ENCODE measurements around the gene LPP. TPM values are rescaled to one million over a fixed set of nuclear protein-coding genes. Genes with fewer than 3 reads are reported as not detected.
A peak's percentile ranks its signal among the peaks of the same experiment; 100 is the strongest.

LPP gene
- polyA plus RNA-seq, 2 donors, result 10.5 to 12.9 TPM

GRCh38 chr3:188453431-188454384 lies 299.8 kb downstream of the LPP start:
- WGBS, 2 donors, result 87 to 91% methylated on average over 6 of the region's 6 CpGs
- H3K9me3 ChIP-seq (ENCODE audit: control insufficient read depth in 2 of 2, insufficient read depth in 1 of 2, low read depth in 1 of 2, low read length in 1 of 2), result no peaks in the 10 kb centered on the region

GRCh38 chr3:188455748-188456147 lies 301.8 kb downstream of the LPP start:
- no peak overlapping the region for H3K4me3 ChIP-seq (ENCODE audit: low read depth in 1 of 2, low read length in 2 of 2)
- WGBS, 2 donors, result 77 to 79% methylated on average over 4 of the region's 4 CpGs

More at GRCh38 chr3:188453431-188454384, 299.8 kb downstream of the LPP start:
- H3K4me3 ChIP-seq (ENCODE audit: low read depth in 1 of 2, low read length in 2 of 2), result no peak overlapping the region
- no peaks in the 10 kb centered on the region for H3K4me1 ChIP-seq (ENCODE audit: control insufficient read depth in 2 of 2, insufficient read depth in 2 of 2, low read length in 1 of 2)
- no peak overlapping the region for H3K27ac ChIP-seq (ENCODE audit: low read depth in 2 of 2, low read length in 1 of 2)
- H3K27me3 ChIP-seq (ENCODE audit: control insufficient read depth in 1 of 2, insufficient read depth in 2 of 2, low read length in 2 of 2), result no peaks in the 10 kb centered on the region
- no peaks in the 10 kb centered on the region for H3K36me3 ChIP-seq (ENCODE audit: control insufficient read depth in 2 of 2, insufficient read depth in 2 of 2, low read length in 1 of 2)

GRCh38 chr3:188458756-188459155 lies 304.8 kb downstream of the LPP start:
- no peaks in the 10 kb centered on the region for H3K9me3 ChIP-seq (ENCODE audit: control insufficient read depth in 2 of 2, insufficient read depth in 1 of 2, low read depth in 1 of 2, low read length in 1 of 2)
- whole genome bisulfite sequencing, 2 donors, result 55 to 64% methylated on average over 2 of the region's 2 CpGs
- no peak overlapping the region for H3K4me3 ChIP-seq (ENCODE audit: low read depth in 1 of 2, low read length in 2 of 2)
- no peaks in the 10 kb centered on the region for H3K27me3 ChIP-seq (ENCODE audit: control insufficient read depth in 1 of 2, insufficient read depth in 2 of 2, low read length in 2 of 2)
- H3K4me1 ChIP-seq (ENCODE audit: control insufficient read depth in 2 of 2, insufficient read depth in 2 of 2, low read length in 1 of 2), result no peaks in the 10 kb centered on the region
- no peak overlapping the region for H3K27ac ChIP-seq (ENCODE audit: low read depth in 2 of 2, low read length in 1 of 2)
- H3K36me3 ChIP-seq (ENCODE audit: control insufficient read depth in 2 of 2, insufficient read depth in 2 of 2, low read length in 1 of 2), result no peaks in the 10 kb centered on the region

More at GRCh38 chr3:188455748-188456147, 301.8 kb downstream of the LPP start:
- no peaks in the 10 kb centered on the region for H3K36me3 ChIP-seq (ENCODE audit: control insufficient read depth in 2 of 2, insufficient read depth in 2 of 2, low read length in 1 of 2)
- H3K27me3 ChIP-seq (ENCODE audit: control insufficient read depth in 1 of 2, insufficient read depth in 2 of 2, low read length in 2 of 2), result no peaks in the 10 kb centered on the region
- no peaks in the 10 kb centered on the region for H3K9me3 ChIP-seq (ENCODE audit: control insufficient read depth in 2 of 2, insufficient read depth in 1 of 2, low read depth in 1 of 2, low read length in 1 of 2)
- H3K4me1 ChIP-seq (ENCODE audit: control insufficient read depth in 2 of 2, insufficient read depth in 2 of 2, low read length in 1 of 2), result no peaks in the 10 kb centered on the region
- H3K27ac ChIP-seq (ENCODE audit: low read depth in 2 of 2, low read length in 1 of 2), result no peak overlapping the region

- Histone ChIP-seq H3K27ac (ENCODE audit: low read depth in 2 of 2, low read length in 1 of 2) (no peak overlapping the region), H3K4me1 (ENCODE audit: control insufficient read depth in 2 of 2, insufficient read depth in 2 of 2, low read length in 1 of 2) (peaks cover 0 to 4% of the 10 kb centered on the region in 2 donors), H3K27me3 (ENCODE audit: control insufficient read depth in 1 of 2, insufficient read depth in 2 of 2, low read length in 2 of 2) (no peaks in the 10 kb centered on the region), H3K4me3 (ENCODE audit: low read depth in 1 of 2, low read length in 2 of 2) (no peak overlapping the region), H3K36me3 (ENCODE audit: control insufficient read depth in 2 of 2, insufficient read depth in 2 of 2, low read length in 1 of 2) (no peaks in the 10 kb centered on the region), H3K9me3 (ENCODE audit: control insufficient read depth in 2 of 2, insufficient read depth in 1 of 2, low read depth in 1 of 2, low read length in 1 of 2) (no peaks in the 10 kb centered on the region)
- 82 to 89% methylated on average over 6 of the region's 6 CpGs for WGBS, 2 donors
These were observed 311.4 kb downstream of the LPP start for GRCh38 chr3:188465311-188465710.

- Histone ChIP-seq H3K4me1 (ENCODE audit: control insufficient read depth in 2 of 2, insufficient read depth in 2 of 2, low read length in 1 of 2) (peaks cover 0 to 6% of the 10 kb centered on the region in 2 donors), H3K4me3 (ENCODE audit: low read depth in 1 of 2, low read length in 2 of 2) (no peak overlapping the region), H3K27me3 (ENCODE audit: control insufficient read depth in 1 of 2, insufficient read depth in 2 of 2, low read length in 2 of 2) (no peaks in the 10 kb centered on the region), H3K36me3 (ENCODE audit: control insufficient read depth in 2 of 2, insufficient read depth in 2 of 2, low read length in 1 of 2) (no peaks in the 10 kb centered on the region), H3K27ac (ENCODE audit: low read depth in 2 of 2, low read length in 1 of 2) (peak overlapping the region; percentile 24 to 59), H3K9me3 (ENCODE audit: control insufficient read depth in 2 of 2, insufficient read depth in 1 of 2, low read depth in 1 of 2, low read length in 1 of 2) (no peaks in the 10 kb centered on the region)
- WGBS, 2 donors, result 51 to 72% methylated on average over 2 of the region's 2 CpGs
These were observed 314.2 kb downstream of the LPP start for GRCh38 chr3:188468196-188468595.

- WGBS, 2 donors, result 46 to 66% methylated on average over 3 of the region's 3 CpGs
- H3K4me1 ChIP-seq (ENCODE audit: control insufficient read depth in 2 of 2, insufficient read depth in 2 of 2, low read length in 1 of 2), result peaks cover 0 to 6% of the 10 kb centered on the region in 2 donors
- no peaks in the 10 kb centered on the region for H3K36me3 ChIP-seq (ENCODE audit: control insufficient read depth in 2 of 2, insufficient read depth in 2 of 2, low read length in 1 of 2)
- peak overlapping the region; percentile 24 to 59 for H3K27ac ChIP-seq (ENCODE audit: low read depth in 2 of 2, low read length in 1 of 2)
- no peaks in the 10 kb centered on the region for H3K9me3 ChIP-seq (ENCODE audit: control insufficient read depth in 2 of 2, insufficient read depth in 1 of 2, low read depth in 1 of 2, low read length in 1 of 2)
- H3K27me3 ChIP-seq (ENCODE audit: control insufficient read depth in 1 of 2, insufficient read depth in 2 of 2, low read length in 2 of 2), result no peaks in the 10 kb centered on the region
- no peak overlapping the region for H3K4me3 ChIP-seq (ENCODE audit: low read depth in 1 of 2, low read length in 2 of 2)
These were observed 314.7 kb downstream of the LPP start for GRCh38 chr3:188468662-188469061.

- peaks cover 0 to 6% of the 10 kb centered on the region in 2 donors for H3K4me1 ChIP-seq (ENCODE audit: control insufficient read depth in 2 of 2, insufficient read depth in 2 of 2, low read length in 1 of 2)
- H3K36me3 ChIP-seq (ENCODE audit: control insufficient read depth in 2 of 2, insufficient read depth in 2 of 2, low read length in 1 of 2), result no peaks in the 10 kb centered on the region
- 59 to 66% methylated on average over 10 of the region's 10 CpGs for WGBS, 2 donors
- no peak overlapping the region for H3K27ac ChIP-seq (ENCODE audit: low read depth in 2 of 2, low read length in 1 of 2)
- H3K4me3 ChIP-seq (ENCODE audit: low read depth in 1 of 2, low read length in 2 of 2), result no peak overlapping the region
- H3K9me3 ChIP-seq (ENCODE audit: control insufficient read depth in 2 of 2, insufficient read depth in 1 of 2, low read depth in 1 of 2, low read length in 1 of 2), result no peaks in the 10 kb centered on the region
- no peaks in the 10 kb centered on the region for H3K27me3 ChIP-seq (ENCODE audit: control insufficient read depth in 1 of 2, insufficient read depth in 2 of 2, low read length in 2 of 2)
These were observed 315.4 kb downstream of the LPP start for GRCh38 chr3:188469228-188469885.

GRCh38 chr3:188470508-188471130 lies 316.7 kb downstream of the LPP start:
- Histone ChIP-seq H3K4me1 (ENCODE audit: control insufficient read depth in 2 of 2, insufficient read depth in 2 of 2, low read length in 1 of 2) (peaks cover 0 to 6% of the 10 kb centered on the region in 2 donors), H3K9me3 (ENCODE audit: control insufficient read depth in 2 of 2, insufficient read depth in 1 of 2, low read depth in 1 of 2, low read length in 1 of 2) (no peaks in the 10 kb centered on the region), H3K27ac (ENCODE audit: low read depth in 2 of 2, low read length in 1 of 2) (no peak overlapping the region), H3K27me3 (ENCODE audit: control insufficient read depth in 1 of 2, insufficient read depth in 2 of 2, low read length in 2 of 2) (no peaks in the 10 kb centered on the region), H3K36me3 (ENCODE audit: control insufficient read depth in 2 of 2, insufficient read depth in 2 of 2, low read length in 1 of 2) (no peaks in the 10 kb centered on the region), H3K4me3 (ENCODE audit: low read depth in 1 of 2, low read length in 2 of 2) (no peak overlapping the region)
- WGBS, 2 donors, result 87 to 94% methylated on average over 4 of the region's 4 CpGs

- no peaks in the 10 kb centered on the region for H3K27me3 ChIP-seq (ENCODE audit: control insufficient read depth in 1 of 2, insufficient read depth in 2 of 2, low read length in 2 of 2)
- H3K4me1 ChIP-seq (ENCODE audit: control insufficient read depth in 2 of 2, insufficient read depth in 2 of 2, low read length in 1 of 2), result peaks cover 0 to 6% of the 10 kb centered on the region in 2 donors
- H3K27ac ChIP-seq (ENCODE audit: low read depth in 2 of 2, low read length in 1 of 2), result no peak overlapping the region
- H3K9me3 ChIP-seq (ENCODE audit: control insufficient read depth in 2 of 2, insufficient read depth in 1 of 2, low read depth in 1 of 2, low read length in 1 of 2), result no peaks in the 10 kb centered on the region
- no peak overlapping the region for H3K4me3 ChIP-seq (ENCODE audit: low read depth in 1 of 2, low read length in 2 of 2)
- H3K36me3 ChIP-seq (ENCODE audit: control insufficient read depth in 2 of 2, insufficient read depth in 2 of 2, low read length in 1 of 2), result no peaks in the 10 kb centered on the region
These were observed 317.8 kb downstream of the LPP start for GRCh38 chr3:188471723-188472122.
